ENCODE data around the gene CACNA2D3.

- TF ChIP-seq PKNOX1 (IDR thresholded peaks at IDR 0.05) (no peak), BHLHE40 (IDR thresholded peaks at IDR 0.05; ENCODE audit: borderline replicate concordance) (no peak), HDGF (IDR thresholded peaks at IDR 0.05; ENCODE audit: borderline replicate concordance) (no peak), SUZ12 (IDR thresholded peaks at IDR 0.05) (no peak), FOXK2 (IDR thresholded peaks at IDR 0.05) (no peak), L3MBTL2 (conservative IDR thresholded peaks at IDR 0.05) (no peak), FOXM1 (IDR thresholded peaks at IDR 0.05; ENCODE audit: borderline replicate concordance) (no peak), ELF4 (IDR thresholded peaks at IDR 0.05) (no peak), TARDBP (IDR thresholded peaks at IDR 0.05) (no peak)
Observed at GRCh38 chr3:54261141-54261540, 138.8 kb downstream of the CACNA2D3 start.

Data from HEK293T (cell line).